Trophoblast cell (in vitro differentiated cells and primary cell): ENCODE results near the gene KATNAL1.
A peak's percentile ranks its signal among the peaks of the same experiment; 100 is the strongest.

Source experiments
- DNase-seq, 2 donors: peaks; one replicate each; pipeline ENCODE4 v3.0.0-alpha.2; 2016
- H2AFZ ChIP-seq: 2 replicates; pipeline ENCODE4 v1.6.1; 2013; ENCODE audit warnings: low read length, moderate library complexity, mild to moderate bottlenecking; ENCODE audit not compliant: insufficient read depth, poor library complexity
- H2AK5ac ChIP-seq: 2 replicates; pipeline ENCODE4 v1.6.1; 2013; ENCODE audit warnings: mild to moderate bottlenecking, low read length
- H2BK120ac ChIP-seq: 2 replicates; pipeline ENCODE4 v1.6.1; 2013; ENCODE audit warnings: low read length, mild to moderate bottlenecking, moderate library complexity; ENCODE audit not compliant: insufficient read depth, poor library complexity
- H2BK12ac ChIP-seq: 2 replicates; pipeline ENCODE4 v1.6.1; 2013; ENCODE audit warnings: mild to moderate bottlenecking, low read length, moderate library complexity
- H2BK5ac ChIP-seq: 2 replicates; pipeline ENCODE4 v1.6.1; 2013; ENCODE audit warnings: low read length, low read depth, moderate library complexity, mild to moderate bottlenecking; ENCODE audit not compliant: poor library complexity
- H3K14ac ChIP-seq: 2 replicates; pipeline ENCODE4 v1.6.1; 2013; ENCODE audit warnings: mild to moderate bottlenecking, low read length
- H3K18ac ChIP-seq: 2 replicates; pipeline ENCODE4 v1.6.1; 2013; ENCODE audit warnings: mild to moderate bottlenecking, low read length
- H3K23ac ChIP-seq: 2 replicates; pipeline ENCODE4 v1.6.1; 2013; ENCODE audit warnings: low read length
- H3K27ac ChIP-seq: 2 replicates; pipeline ENCODE4 v1.5.1; 2013; ENCODE audit warnings: low read depth, mild to moderate bottlenecking, inconsistent platforms, low read length, moderate library complexity
- H3K27me3 ChIP-seq: 2 replicates; pipeline ENCODE4 v1.6.1; 2013; ENCODE audit warnings: inconsistent platforms, mild to moderate bottlenecking, low read length, moderate library complexity; ENCODE audit not compliant: insufficient read depth
- H3K36me3 ChIP-seq, 2 experiments: 1 replicate in 1 of 2; 2 replicates in 1 of 2; pipeline ENCODE4 v1.6.1; 2013; ENCODE audit warnings: low read length in 2 of 2, mild to moderate bottlenecking in 2 of 2, moderate library complexity in 1 of 2; ENCODE audit not compliant: insufficient read depth in 2 of 2, control insufficient read depth in 1 of 2
- H3K4ac ChIP-seq: 2 replicates; pipeline ENCODE4 v1.6.1; 2013; ENCODE audit warnings: low read depth, mild to moderate bottlenecking, low read length, moderate library complexity
- H3K4me1 ChIP-seq, 2 experiments: 1 replicate in 1 of 2; 2 replicates in 1 of 2; pipeline ENCODE4 v1.6.1; 2013; ENCODE audit warnings: low read length in 2 of 2, mild to moderate bottlenecking in 2 of 2, moderate library complexity in 1 of 2; ENCODE audit not compliant: insufficient read depth in 2 of 2, control insufficient read depth in 1 of 2
- H3K4me2 ChIP-seq: 2 replicates; pipeline ENCODE4 v1.6.1; 2013; ENCODE audit warnings: inconsistent platforms, mild to moderate bottlenecking, low read length, moderate library complexity
- H3K4me3 ChIP-seq: 2 replicates; pipeline ENCODE4 v1.5.1; 2013; ENCODE audit warnings: mild to moderate bottlenecking, low read depth, low read length, inconsistent platforms
- H3K79me1 ChIP-seq: one replicate; pipeline ENCODE4 v1.6.1; 2013; ENCODE audit warnings: low read length
- H3K79me2 ChIP-seq: 2 replicates; pipeline ENCODE4 v1.6.1; 2013; ENCODE audit warnings: low read length, mild to moderate bottlenecking; ENCODE audit not compliant: control insufficient read depth, insufficient read depth, poor library complexity
- H3K9ac ChIP-seq: 2 replicates; pipeline ENCODE4 v1.6.1; 2013; ENCODE audit warnings: mild to moderate bottlenecking, low read length
- H3K9me3 ChIP-seq: 2 replicates; pipeline ENCODE4 v1.6.1; 2013; ENCODE audit warnings: low read depth, mild to moderate bottlenecking, control low read depth, inconsistent platforms, low read length; ENCODE audit not compliant: insufficient read depth
- H4K12ac ChIP-seq: 2 replicates; pipeline ENCODE4 v1.6.1; 2013; ENCODE audit warnings: low read depth, mild to moderate bottlenecking, low read length, moderate library complexity
- H4K8ac ChIP-seq: 2 replicates; pipeline ENCODE4 v1.6.1; 2013; ENCODE audit warnings: low read depth, mild to moderate bottlenecking, low read length, moderate library complexity
- H4K91ac ChIP-seq: one replicate; pipeline ENCODE4 v1.6.1; 2013; ENCODE audit warnings: low read depth, mild to moderate bottlenecking, low read length, moderate library complexity
- WGBS: extraction: QIAGEN DNeasy Blood & Tissue Kit; methylation state at CpG from one replicate; pipeline ENCODE4 v1.1.7; 2013; ENCODE audit warnings: missing lambda C conversion rate; ENCODE audit not compliant: insufficient read length, insufficient coverage; ENCODE audit errors: extremely low coverage; 5-methylcytosine and 5-hydroxymethylcytosine counted together

KATNAL1 gene

GRCh38 chr13:30211745-30212144 is 95.6 kb downstream of the KATNAL1 start:
- DNase-seq: no peak
- no peak overlapping the region for H4K91ac ChIP-seq
- H3K4me2 ChIP-seq: no peak overlapping the region
- no peak overlapping the region for H3K23ac ChIP-seq
- no peak overlapping the region for H2BK120ac ChIP-seq
- H2BK5ac ChIP-seq: no peak overlapping the region
- no peak overlapping the region for H3K18ac ChIP-seq
- no peaks in the 10 kb centered on the region for H3K36me3 ChIP-seq
- H2AFZ ChIP-seq: no peak overlapping the region
- no peak overlapping the region for H3K4me3 ChIP-seq
- no CpG with 5 or more reads among the region's 3 CpGs for WGBS
- H4K8ac ChIP-seq: no peak overlapping the region
- no peak overlapping the region for H3K9ac ChIP-seq
- no peak overlapping the region for H2AK5ac ChIP-seq
- H2BK12ac ChIP-seq: no peak overlapping the region
- H3K27me3 ChIP-seq: no peaks in the 10 kb centered on the region
- H3K79me1 ChIP-seq: no peaks in the 10 kb centered on the region
- no peaks in the 10 kb centered on the region for H3K4me1 ChIP-seq
- no peak overlapping the region for H3K14ac ChIP-seq
- H3K79me2 ChIP-seq: peaks cover 1% of the 10 kb centered on the region
- H4K12ac ChIP-seq: no peak overlapping the region
- H3K27ac ChIP-seq: no peak overlapping the region
- no peak overlapping the region for H3K4ac ChIP-seq
- no peaks in the 10 kb centered on the region for H3K9me3 ChIP-seq

- WGBS: no CpG with 5 or more reads among the region's 3 CpGs
- H2BK120ac ChIP-seq: no peak overlapping the region
- no peak for DNase-seq
- H2AFZ ChIP-seq: no peak overlapping the region
- H3K18ac ChIP-seq: no peak overlapping the region
- H4K12ac ChIP-seq: no peak overlapping the region
- H4K8ac ChIP-seq: no peak overlapping the region
- no peaks in the 10 kb centered on the region for H3K79me2 ChIP-seq
- no peak overlapping the region for H3K23ac ChIP-seq
- no peaks in the 10 kb centered on the region for H3K9me3 ChIP-seq
- no peaks in the 10 kb centered on the region for H3K36me3 ChIP-seq
- no peak overlapping the region for H4K91ac ChIP-seq
- no peak overlapping the region for H3K14ac ChIP-seq
- H3K4me2 ChIP-seq: no peak overlapping the region
- H3K4me1 ChIP-seq: no peaks in the 10 kb centered on the region
- H2AK5ac ChIP-seq: no peak overlapping the region
- H3K4ac ChIP-seq: no peak overlapping the region
- H3K27me3 ChIP-seq: no peaks in the 10 kb centered on the region
- H3K9ac ChIP-seq: no peak overlapping the region
- no peak overlapping the region for H3K27ac ChIP-seq
- H2BK12ac ChIP-seq: no peak overlapping the region
- H2BK5ac ChIP-seq: no peak overlapping the region
- H3K4me3 ChIP-seq: no peak overlapping the region
- no peaks in the 10 kb centered on the region for H3K79me1 ChIP-seq
These were observed 102.8 kb downstream of the KATNAL1 start for GRCh38 chr13:30204564-30204963.

- no peak overlapping the region for H3K9ac ChIP-seq
- H2AFZ ChIP-seq: no peak overlapping the region
- H3K4me1 ChIP-seq: peaks cover 3 to 6% of the 10 kb centered on the region in 2 experiments
- H4K91ac ChIP-seq: no peak overlapping the region
- H3K27ac ChIP-seq: no peak overlapping the region
- H2AK5ac ChIP-seq: no peak overlapping the region
- DNase-seq: no peak
- WGBS: no CpG with 5 or more reads among the region's 3 CpGs
- H3K23ac ChIP-seq: no peak overlapping the region
- H3K4ac ChIP-seq: no peak overlapping the region
- no peak overlapping the region for H2BK120ac ChIP-seq
- no peak overlapping the region for H3K14ac ChIP-seq
- no peak overlapping the region for H2BK5ac ChIP-seq
- no peaks in the 10 kb centered on the region for H3K79me2 ChIP-seq
- no peaks in the 10 kb centered on the region for H3K9me3 ChIP-seq
- H3K79me1 ChIP-seq: no peaks in the 10 kb centered on the region
- no peak overlapping the region for H3K4me3 ChIP-seq
- no peak overlapping the region for H4K8ac ChIP-seq
- no peak overlapping the region for H4K12ac ChIP-seq
- H3K4me2 ChIP-seq: no peak overlapping the region
- H3K18ac ChIP-seq: no peak overlapping the region
- H3K27me3 ChIP-seq: no peaks in the 10 kb centered on the region
- no peak overlapping the region for H2BK12ac ChIP-seq
- no peaks in the 10 kb centered on the region for H3K36me3 ChIP-seq
These were observed 111.3 kb downstream of the KATNAL1 start for GRCh38 chr13:30196025-30196424.

- no peaks in the 10 kb centered on the region for H3K79me2 ChIP-seq
- H4K12ac ChIP-seq: no peak overlapping the region
- H2BK5ac ChIP-seq: no peak overlapping the region
- no peak overlapping the region for H3K14ac ChIP-seq
- peaks cover 3 to 7% of the 10 kb centered on the region in 2 experiments for H3K4me1 ChIP-seq
- no peak overlapping the region for H3K27ac ChIP-seq
- no peak overlapping the region for H2BK120ac ChIP-seq
- no peak overlapping the region for H4K91ac ChIP-seq
- no peak overlapping the region for H3K4me3 ChIP-seq
- H3K27me3 ChIP-seq: no peaks in the 10 kb centered on the region
- H3K79me1 ChIP-seq: no peaks in the 10 kb centered on the region
- H2BK12ac ChIP-seq: no peak overlapping the region
- H3K4me2 ChIP-seq: no peak overlapping the region
- H3K23ac ChIP-seq: no peak overlapping the region
- H3K18ac ChIP-seq: no peak overlapping the region
- H3K4ac ChIP-seq: no peak overlapping the region
- no peaks in the 10 kb centered on the region for H3K9me3 ChIP-seq
- H2AFZ ChIP-seq: no peak overlapping the region
- no peak overlapping the region for H4K8ac ChIP-seq
- peak in 1 of 2 donors; percentile 30 for DNase-seq
- H2AK5ac ChIP-seq: no peak overlapping the region
- no peaks in the 10 kb centered on the region for H3K36me3 ChIP-seq
- WGBS: no CpG with 5 or more reads among the region's 7 CpGs
- no peak overlapping the region for H3K9ac ChIP-seq
These were observed 112.4 kb downstream of the KATNAL1 start for GRCh38 chr13:30194906-30195305.
